DND-41 (cell line): Measurements from ENCODE around the gene SLC35F3.

ENCODE experiments used
- EZH2 ChIP-seq: IDR thresholded peaks from 3 replicates; pipeline ENCODE4 v1.6.1; 2012; ENCODE audit warnings: borderline replicate concordance, low read depth, mild to moderate bottlenecking, moderate library complexity, low read length, inconsistent platforms; ENCODE audit not compliant: severe bottlenecking
- TF ChIP-seq, protein P1 (sequence below): IDR thresholded peaks from 2 replicates; pipeline ENCODE4 v1.5.1; 2012; ENCODE audit warnings: borderline replicate concordance, low read length, moderate library complexity, mild to moderate bottlenecking; ENCODE audit not compliant: poor library complexity, severe bottlenecking; ENCODE audit errors: extremely low read depth

GRCh38 chr1:233946724-233947123 lies 42.2 kb downstream of the SLC35F3 start:
- TF ChIP-seq EZH2, result no peak
- TF ChIP-seq, protein P1, sequence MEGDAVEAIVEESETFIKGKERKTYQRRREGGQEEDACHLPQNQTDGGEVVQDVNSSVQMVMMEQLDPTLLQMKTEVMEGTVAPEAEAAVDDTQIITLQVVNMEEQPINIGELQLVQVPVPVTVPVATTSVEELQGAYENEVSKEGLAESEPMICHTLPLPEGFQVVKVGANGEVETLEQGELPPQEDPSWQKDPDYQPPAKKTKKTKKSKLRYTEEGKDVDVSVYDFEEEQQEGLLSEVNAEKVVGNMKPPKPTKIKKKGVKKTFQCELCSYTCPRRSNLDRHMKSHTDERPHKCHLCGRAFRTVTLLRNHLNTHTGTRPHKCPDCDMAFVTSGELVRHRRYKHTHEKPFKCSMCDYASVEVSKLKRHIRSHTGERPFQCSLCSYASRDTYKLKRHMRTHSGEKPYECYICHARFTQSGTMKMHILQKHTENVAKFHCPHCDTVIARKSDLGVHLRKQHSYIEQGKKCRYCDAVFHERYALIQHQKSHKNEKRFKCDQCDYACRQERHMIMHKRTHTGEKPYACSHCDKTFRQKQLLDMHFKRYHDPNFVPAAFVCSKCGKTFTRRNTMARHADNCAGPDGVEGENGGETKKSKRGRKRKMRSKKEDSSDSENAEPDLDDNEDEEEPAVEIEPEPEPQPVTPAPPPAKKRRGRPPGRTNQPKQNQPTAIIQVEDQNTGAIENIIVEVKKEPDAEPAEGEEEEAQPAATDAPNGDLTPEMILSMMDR, result no peak
